ENCODE results near the gene CD86. TPM values are rescaled to one million over a fixed set of nuclear protein-coding genes. Genes with fewer than 3 reads are reported as not detected.

The CD86 gene
- polyA plus RNA-seq, 1 donor from 2014 or later: not detected

GRCh38 chr3:122078235-122078935 lies 23.2 kb downstream of the CD86 start:
- Histone ChIP-seq H3F3A (ENCODE audit: insufficient read depth, low read length, poor library complexity, severe bottlenecking) (no peaks in the 10 kb centered on the region), H3K4me2 (ENCODE audit: low read length) (no peak overlapping the region), H3K9ac (ENCODE audit: low read length) (no peak overlapping the region), H3K79me2 (replicated peaks; ENCODE audit: insufficient read depth, low read length) (no peaks in the 10 kb centered on the region), H3K27me3 (ENCODE audit: insufficient read depth, low read depth, low read length) (no peaks in the 10 kb centered on the region), H3K9me2 (ENCODE audit: insufficient read depth, low read length) (no peaks in the 10 kb centered on the region), H3K4me3 (ENCODE audit: low read length) (no peak overlapping the region), H3K9me3 (ENCODE audit: low read length) (no peaks in the 10 kb centered on the region), H2AFZ (ENCODE audit: low read depth, low read length) (no peak overlapping the region), H4K20me1 (ENCODE audit: insufficient read depth) (no peaks in the 10 kb centered on the region), H3K36me3 (ENCODE audit: insufficient read depth, low read length) (no peaks in the 10 kb centered on the region), H3K27ac (ENCODE audit: low read length) (no peak overlapping the region)
- no peak for TF ChIP-seq SMC3 (conservative IDR thresholded peaks at IDR 0.05; ENCODE audit: poor library complexity)
- TF ChIP-seq, protein P1, sequence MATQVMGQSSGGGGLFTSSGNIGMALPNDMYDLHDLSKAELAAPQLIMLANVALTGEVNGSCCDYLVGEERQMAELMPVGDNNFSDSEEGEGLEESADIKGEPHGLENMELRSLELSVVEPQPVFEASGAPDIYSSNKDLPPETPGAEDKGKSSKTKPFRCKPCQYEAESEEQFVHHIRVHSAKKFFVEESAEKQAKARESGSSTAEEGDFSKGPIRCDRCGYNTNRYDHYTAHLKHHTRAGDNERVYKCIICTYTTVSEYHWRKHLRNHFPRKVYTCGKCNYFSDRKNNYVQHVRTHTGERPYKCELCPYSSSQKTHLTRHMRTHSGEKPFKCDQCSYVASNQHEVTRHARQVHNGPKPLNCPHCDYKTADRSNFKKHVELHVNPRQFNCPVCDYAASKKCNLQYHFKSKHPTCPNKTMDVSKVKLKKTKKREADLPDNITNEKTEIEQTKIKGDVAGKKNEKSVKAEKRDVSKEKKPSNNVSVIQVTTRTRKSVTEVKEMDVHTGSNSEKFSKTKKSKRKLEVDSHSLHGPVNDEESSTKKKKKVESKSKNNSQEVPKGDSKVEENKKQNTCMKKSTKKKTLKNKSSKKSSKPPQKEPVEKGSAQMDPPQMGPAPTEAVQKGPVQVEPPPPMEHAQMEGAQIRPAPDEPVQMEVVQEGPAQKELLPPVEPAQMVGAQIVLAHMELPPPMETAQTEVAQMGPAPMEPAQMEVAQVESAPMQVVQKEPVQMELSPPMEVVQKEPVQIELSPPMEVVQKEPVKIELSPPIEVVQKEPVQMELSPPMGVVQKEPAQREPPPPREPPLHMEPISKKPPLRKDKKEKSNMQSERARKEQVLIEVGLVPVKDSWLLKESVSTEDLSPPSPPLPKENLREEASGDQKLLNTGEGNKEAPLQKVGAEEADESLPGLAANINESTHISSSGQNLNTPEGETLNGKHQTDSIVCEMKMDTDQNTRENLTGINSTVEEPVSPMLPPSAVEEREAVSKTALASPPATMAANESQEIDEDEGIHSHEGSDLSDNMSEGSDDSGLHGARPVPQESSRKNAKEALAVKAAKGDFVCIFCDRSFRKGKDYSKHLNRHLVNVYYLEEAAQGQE (IDR thresholded peaks at IDR 0.05; ENCODE audit: borderline replicate concordance): no peak
- TF ChIP-seq RAD21 (conservative IDR thresholded peaks at IDR 0.05): no peak
- no peak for TF ChIP-seq POLR2AphosphoS5 (IDR thresholded peaks at IDR 0.05)
- no peak for TF ChIP-seq MXI1 (conservative IDR thresholded peaks at IDR 0.05; ENCODE audit: poor library complexity, severe bottlenecking)
- TF ChIP-seq TAF1 (IDR thresholded peaks at IDR 0.05; ENCODE audit: low read depth): no peak
- TF ChIP-seq EP300 (conservative IDR thresholded peaks at IDR 0.05; ENCODE audit: poor library complexity, severe bottlenecking): no peak
- no peak for TF ChIP-seq EZH2 (IDR thresholded peaks at IDR 0.05; ENCODE audit: borderline replicate concordance, insufficient read depth, low read length, poor library complexity, severe bottlenecking)
- TF ChIP-seq CTCF (IDR thresholded peaks at IDR 0.05; ENCODE audit: poor library complexity, severe bottlenecking): no peak

GRCh38 chr3:122079524-122080206 lies 24.5 kb downstream of the CD86 start:
- no peak overlapping the region for H2AFZ ChIP-seq (ENCODE audit: low read depth, low read length)
- no peaks in the 10 kb centered on the region for H3K27me3 ChIP-seq (ENCODE audit: insufficient read depth, low read depth, low read length)
- no peak overlapping the region for H3K4me2 ChIP-seq (ENCODE audit: low read length)

More at GRCh38 chr3:122079524-122080206, 24.5 kb downstream of the CD86 start:
- Histone ChIP-seq H4K20me1 (ENCODE audit: insufficient read depth) (no peaks in the 10 kb centered on the region), H3K4me3 (ENCODE audit: low read length) (no peak overlapping the region), H3K9me3 (ENCODE audit: low read length) (no peaks in the 10 kb centered on the region), H3K79me2 (replicated peaks; ENCODE audit: insufficient read depth, low read length) (no peaks in the 10 kb centered on the region), H3K27ac (ENCODE audit: low read length) (no peak overlapping the region), H3K36me3 (ENCODE audit: insufficient read depth, low read length) (no peaks in the 10 kb centered on the region), H3K9ac (ENCODE audit: low read length) (no peak overlapping the region), H3F3A (ENCODE audit: insufficient read depth, low read length, poor library complexity, severe bottlenecking) (no peaks in the 10 kb centered on the region), H3K9me2 (ENCODE audit: insufficient read depth, low read length) (no peaks in the 10 kb centered on the region)
- TF ChIP-seq TAF1 (IDR thresholded peaks at IDR 0.05; ENCODE audit: low read depth) (no peak), EZH2 (IDR thresholded peaks at IDR 0.05; ENCODE audit: borderline replicate concordance, insufficient read depth, low read length, poor library complexity, severe bottlenecking) (no peak), MXI1 (conservative IDR thresholded peaks at IDR 0.05; ENCODE audit: poor library complexity, severe bottlenecking) (no peak), CTCF (IDR thresholded peaks at IDR 0.05; ENCODE audit: poor library complexity, severe bottlenecking) (no peak), RAD21 (conservative IDR thresholded peaks at IDR 0.05) (no peak), EP300 (conservative IDR thresholded peaks at IDR 0.05; ENCODE audit: poor library complexity, severe bottlenecking) (no peak), POLR2AphosphoS5 (IDR thresholded peaks at IDR 0.05) (no peak), SMC3 (conservative IDR thresholded peaks at IDR 0.05; ENCODE audit: poor library complexity) (no peak)
- TF ChIP-seq, protein P1 (IDR thresholded peaks at IDR 0.05; ENCODE audit: borderline replicate concordance): no peak

Data from neural cell (in vitro differentiated cells).